ENCODE results near the gene COQ10A.
A peak's percentile ranks its signal among the peaks of the same experiment; 100 is the strongest.

Gene COQ10A

GRCh38 chr12:56234746-56235436 is 31.9 kb upstream of the COQ10A start:
- H3K36me3 Mint-ChIP-seq = no peaks in the 10 kb centered on the region
- H3K4me1 Mint-ChIP-seq (ENCODE audit: low read depth) = no peaks in the 10 kb centered on the region
- H3K27me3 Mint-ChIP-seq = no peaks in the 10 kb centered on the region
- H3K4me3 Mint-ChIP-seq = no peak overlapping the region
- no peak overlapping the region for H3K27ac Mint-ChIP-seq
- H3K9me3 Mint-ChIP-seq (ENCODE audit: low read depth) = no peaks in the 10 kb centered on the region

GRCh38 chr12:56236091-56236490 is 30.7 kb upstream of the COQ10A start:
- no peaks in the 10 kb centered on the region for H3K36me3 Mint-ChIP-seq
- no peak overlapping the region for H3K27ac Mint-ChIP-seq

DNA sequence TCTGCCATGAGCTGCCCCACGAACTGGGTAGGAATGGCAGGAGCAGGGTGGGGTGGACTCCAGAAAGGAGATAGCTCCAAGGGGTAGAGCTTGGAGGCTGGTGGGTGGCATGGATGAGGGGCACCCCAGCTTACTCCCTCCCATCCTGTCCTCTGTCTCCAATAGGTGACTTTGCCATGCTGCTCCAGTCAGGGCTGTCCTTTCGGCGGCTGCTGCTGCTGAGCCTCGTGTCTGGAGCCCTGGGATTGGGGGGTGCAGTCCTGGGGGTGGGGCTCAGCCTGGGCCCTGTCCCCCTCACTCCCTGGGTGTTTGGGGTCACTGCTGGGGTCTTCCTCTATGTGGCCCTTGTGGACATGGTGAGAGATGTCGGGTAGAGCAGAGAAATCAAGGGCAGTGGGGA is 29.8 kb upstream of the COQ10A start:
- Mint-ChIP-seq H3K9me3 (ENCODE audit: low read depth) (no peaks in the 10 kb centered on the region), H3K27ac (no peak overlapping the region), H3K27me3 (no peaks in the 10 kb centered on the region), H3K4me3 (no peak overlapping the region), H3K4me1 (ENCODE audit: low read depth) (no peaks in the 10 kb centered on the region), H3K36me3 (no peaks in the 10 kb centered on the region)

More at GRCh38 chr12:56236091-56236490, 30.7 kb upstream of the COQ10A start:
- H3K4me3 Mint-ChIP-seq = no peak overlapping the region
- no peaks in the 10 kb centered on the region for H3K27me3 Mint-ChIP-seq
- no peaks in the 10 kb centered on the region for H3K4me1 Mint-ChIP-seq (ENCODE audit: low read depth)
- no peaks in the 10 kb centered on the region for H3K9me3 Mint-ChIP-seq (ENCODE audit: low read depth)

DNA sequence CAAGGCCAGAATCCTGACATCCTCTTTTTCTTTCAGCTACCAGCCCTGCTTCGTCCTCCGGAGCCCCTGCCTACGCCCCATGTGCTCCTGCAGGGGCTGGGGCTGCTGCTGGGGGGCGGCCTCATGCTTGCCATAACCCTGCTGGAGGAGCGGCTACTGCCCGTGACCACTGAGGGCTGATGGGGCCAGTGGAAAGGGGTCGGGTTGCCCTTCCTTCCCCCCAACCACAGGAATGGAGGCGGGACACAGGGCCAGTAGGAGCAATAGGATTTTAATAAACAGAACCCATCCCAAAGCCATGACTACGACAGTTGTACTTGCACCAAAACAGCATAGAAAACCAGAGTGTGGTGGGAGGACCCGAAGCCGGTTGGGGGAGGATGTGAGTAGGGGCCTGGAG is 29.2 kb upstream of the COQ10A start:
- Mint-ChIP-seq H3K36me3 (no peaks in the 10 kb centered on the region), H3K4me3 (no peak overlapping the region), H3K27ac (no peak overlapping the region), H3K4me1 (ENCODE audit: low read depth) (no peaks in the 10 kb centered on the region), H3K27me3 (no peaks in the 10 kb centered on the region), H3K9me3 (ENCODE audit: low read depth) (no peaks in the 10 kb centered on the region)

GRCh38 chr12:56241424-56242303 is 25.1 kb upstream of the COQ10A start:
- no peaks in the 10 kb centered on the region for H3K27me3 Mint-ChIP-seq
- H3K9me3 Mint-ChIP-seq (ENCODE audit: low read depth) = no peaks in the 10 kb centered on the region
- no peaks in the 10 kb centered on the region for H3K36me3 Mint-ChIP-seq
- H3K27ac Mint-ChIP-seq = no peak overlapping the region
- H3K4me3 Mint-ChIP-seq = no peak overlapping the region
- H3K4me1 Mint-ChIP-seq (ENCODE audit: low read depth) = no peaks in the 10 kb centered on the region

GRCh38 chr12:56242986-56243385 is 23.8 kb upstream of the COQ10A start:
- Mint-ChIP-seq H3K4me3 (no peak overlapping the region), H3K36me3 (no peaks in the 10 kb centered on the region), H3K27me3 (no peaks in the 10 kb centered on the region), H3K27ac (no peak overlapping the region), H3K4me1 (ENCODE audit: low read depth) (no peaks in the 10 kb centered on the region), H3K9me3 (ENCODE audit: low read depth) (no peaks in the 10 kb centered on the region)

DNA sequence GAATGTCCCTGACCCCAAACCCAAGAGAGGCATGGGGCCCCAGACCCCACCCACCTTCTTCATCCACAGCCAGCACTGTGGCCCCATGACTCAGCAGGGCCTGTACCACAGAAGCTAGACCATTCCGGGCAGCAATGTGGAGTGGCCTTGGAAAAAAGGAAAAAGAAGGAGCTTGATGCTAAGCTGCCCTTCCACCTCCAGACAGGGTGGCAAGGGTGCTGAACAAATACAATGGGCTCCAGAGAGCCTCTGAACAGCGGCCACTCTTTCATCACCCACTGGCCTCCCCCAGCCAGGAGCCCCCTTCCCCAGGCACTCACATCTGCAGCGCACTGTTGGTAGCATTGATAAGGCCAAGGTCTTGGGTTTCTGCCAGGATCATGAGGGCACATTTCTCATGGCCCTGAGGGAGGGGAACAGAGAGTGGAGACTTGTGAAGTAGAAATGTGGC is 23.0 kb upstream of the COQ10A start:
- no peaks in the 10 kb centered on the region for H3K9me3 Mint-ChIP-seq (ENCODE audit: low read depth)
- no peaks in the 10 kb centered on the region for H3K27me3 Mint-ChIP-seq

GRCh38 chr12:56244494-56244893 is 22.2 kb upstream of the COQ10A start:
- no peak overlapping the region for H3K4me3 Mint-ChIP-seq
- no peaks in the 10 kb centered on the region for H3K9me3 Mint-ChIP-seq (ENCODE audit: low read depth)
- H3K36me3 Mint-ChIP-seq = no peaks in the 10 kb centered on the region
- no peaks in the 10 kb centered on the region for H3K4me1 Mint-ChIP-seq (ENCODE audit: low read depth)
- no peaks in the 10 kb centered on the region for H3K27me3 Mint-ChIP-seq
- H3K27ac Mint-ChIP-seq = peak overlapping the region; percentile 77

More for the DNA sequence above, 23.0 kb upstream of the COQ10A start:
- Mint-ChIP-seq H3K4me1 (ENCODE audit: low read depth) (no peaks in the 10 kb centered on the region), H3K4me3 (no peak overlapping the region), H3K27ac (no peak overlapping the region), H3K36me3 (no peaks in the 10 kb centered on the region)

DNA sequence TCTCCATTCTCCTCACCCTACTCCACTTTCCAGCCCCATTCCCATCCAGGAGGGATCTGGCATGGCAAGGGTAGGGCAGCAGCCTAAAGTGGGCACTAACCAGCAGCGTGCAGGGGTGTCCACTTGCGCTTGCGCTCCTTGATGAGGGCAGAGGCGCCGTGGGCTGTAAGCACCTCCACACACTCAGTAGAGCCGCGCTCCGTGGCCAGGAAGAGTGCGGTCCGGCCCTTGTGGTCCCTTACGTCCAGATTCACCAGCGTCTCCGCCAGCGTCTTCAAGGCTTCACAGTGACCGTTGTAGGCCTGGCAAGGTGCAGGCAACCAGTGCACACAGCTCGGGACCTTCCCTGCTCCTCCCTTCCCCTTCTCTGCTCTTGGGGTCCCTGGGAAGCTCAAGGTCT is 18.8 kb upstream of the COQ10A start:
- no peaks in the 10 kb centered on the region for H3K4me1 Mint-ChIP-seq (ENCODE audit: low read depth)
- H3K4me3 Mint-ChIP-seq = no peak overlapping the region
- H3K36me3 Mint-ChIP-seq = no peaks in the 10 kb centered on the region
- no peak overlapping the region for H3K27ac Mint-ChIP-seq
- no peaks in the 10 kb centered on the region for H3K27me3 Mint-ChIP-seq
- H3K9me3 Mint-ChIP-seq (ENCODE audit: low read depth) = no peaks in the 10 kb centered on the region

DNA sequence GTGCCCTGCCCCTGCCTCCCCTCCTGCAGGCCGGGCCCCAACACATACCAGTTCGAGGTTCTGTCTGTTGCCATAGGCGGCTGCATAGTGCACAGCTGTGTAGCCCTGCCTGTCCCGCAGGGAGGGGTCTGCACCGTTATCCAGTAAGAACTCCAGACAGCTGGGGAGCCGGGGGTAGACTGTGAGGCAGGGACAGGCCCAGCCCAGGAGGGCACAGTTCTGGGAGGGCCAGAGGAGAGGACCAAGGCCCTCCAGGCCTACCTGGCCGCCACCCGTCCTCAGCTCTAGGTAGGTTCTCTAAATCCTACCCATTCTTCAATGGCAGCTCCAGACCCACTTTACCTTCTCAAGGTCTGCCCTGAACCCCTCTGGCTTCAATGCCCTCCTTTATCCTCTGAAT is 18.0 kb upstream of the COQ10A start:
- H3K27ac Mint-ChIP-seq = peak overlapping the region; percentile 41
- no peak overlapping the region for H3K4me3 Mint-ChIP-seq
- H3K36me3 Mint-ChIP-seq = no peaks in the 10 kb centered on the region
- no peaks in the 10 kb centered on the region for H3K27me3 Mint-ChIP-seq
- H3K4me1 Mint-ChIP-seq (ENCODE audit: low read depth) = no peaks in the 10 kb centered on the region
- H3K9me3 Mint-ChIP-seq (ENCODE audit: low read depth) = no peaks in the 10 kb centered on the region

DNA sequence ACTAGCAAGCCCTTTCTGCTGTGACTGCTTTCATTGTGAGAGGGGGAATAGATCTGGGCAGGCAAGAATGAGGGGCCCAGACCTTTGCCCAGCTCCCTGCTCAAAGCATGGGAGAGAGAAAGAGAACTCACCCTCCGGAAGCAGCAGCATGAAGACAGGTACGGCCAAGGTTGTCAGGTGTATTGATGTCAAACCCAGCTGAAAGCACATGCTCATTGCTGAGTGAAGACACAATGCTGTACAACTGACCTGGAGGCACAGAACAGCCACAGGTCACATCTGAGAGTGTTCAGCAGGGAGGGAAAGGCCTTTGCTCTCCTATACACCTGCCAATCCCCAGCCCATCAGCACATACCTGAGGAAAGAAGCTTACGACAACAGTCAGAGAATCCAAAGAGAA is 14.1 kb upstream of the COQ10A start:
- no peak overlapping the region for H3K27ac Mint-ChIP-seq
- H3K4me3 Mint-ChIP-seq = no peak overlapping the region
- no peaks in the 10 kb centered on the region for H3K27me3 Mint-ChIP-seq
- no peaks in the 10 kb centered on the region for H3K9me3 Mint-ChIP-seq (ENCODE audit: low read depth)
- H3K36me3 Mint-ChIP-seq = peaks cover 4% of the 10 kb centered on the region
- peaks cover 16% of the 10 kb centered on the region for H3K4me1 Mint-ChIP-seq (ENCODE audit: low read depth)

DNA sequence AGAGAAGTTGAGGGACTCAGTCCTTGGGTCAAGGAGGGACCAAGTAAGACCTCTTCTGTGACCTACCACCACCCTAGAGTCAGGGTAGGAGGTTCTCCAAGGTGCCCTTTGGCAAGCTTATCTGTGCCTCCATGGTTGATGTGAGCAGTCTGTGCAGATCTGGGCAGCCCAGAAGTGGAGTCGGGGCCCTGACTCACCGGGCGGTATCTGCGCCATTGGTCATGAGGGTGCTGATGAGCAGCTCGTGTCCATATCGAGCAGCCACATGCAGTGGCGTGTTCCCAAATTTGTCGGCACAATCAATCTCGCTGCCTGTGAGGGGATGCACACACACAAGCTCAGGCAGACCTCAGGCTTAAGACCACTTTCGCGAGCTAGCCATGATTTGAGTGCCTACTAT is 13.7 kb upstream of the COQ10A start:
- H3K27me3 Mint-ChIP-seq = no peaks in the 10 kb centered on the region
- H3K4me1 Mint-ChIP-seq (ENCODE audit: low read depth) = peaks cover 16% of the 10 kb centered on the region
- H3K36me3 Mint-ChIP-seq = peaks cover 4% of the 10 kb centered on the region
- no peaks in the 10 kb centered on the region for H3K9me3 Mint-ChIP-seq (ENCODE audit: low read depth)
- H3K4me3 Mint-ChIP-seq = no peak overlapping the region
- H3K27ac Mint-ChIP-seq = no peak overlapping the region

DNA sequence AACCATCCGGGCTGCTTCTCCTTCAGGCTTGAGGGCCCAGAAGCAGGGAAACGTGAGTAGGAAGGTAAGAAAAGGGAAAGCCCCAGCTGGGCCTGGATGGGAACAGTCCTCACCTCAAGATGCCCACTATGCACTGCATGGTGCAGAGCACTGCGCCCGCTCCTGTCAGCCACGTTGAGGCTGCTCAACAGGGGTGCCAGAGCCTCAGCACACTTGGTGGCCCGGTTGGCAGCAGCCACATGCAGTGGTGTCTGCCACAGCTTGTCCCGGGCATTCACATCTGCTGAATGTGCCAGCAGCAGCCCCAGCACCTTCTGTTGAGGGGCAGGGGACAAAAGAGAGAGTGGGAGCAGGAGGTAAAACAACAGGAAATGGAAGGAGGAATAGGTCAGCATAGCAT is 11.1 kb upstream of the COQ10A start:
- Mint-ChIP-seq H3K27ac (no peak overlapping the region), H3K4me3 (no peak overlapping the region), H3K27me3 (no peaks in the 10 kb centered on the region), H3K36me3 (peaks cover 4% of the 10 kb centered on the region), H3K4me1 (ENCODE audit: low read depth) (peaks cover 24% of the 10 kb centered on the region), H3K9me3 (ENCODE audit: low read depth) (no peaks in the 10 kb centered on the region)

DNA sequence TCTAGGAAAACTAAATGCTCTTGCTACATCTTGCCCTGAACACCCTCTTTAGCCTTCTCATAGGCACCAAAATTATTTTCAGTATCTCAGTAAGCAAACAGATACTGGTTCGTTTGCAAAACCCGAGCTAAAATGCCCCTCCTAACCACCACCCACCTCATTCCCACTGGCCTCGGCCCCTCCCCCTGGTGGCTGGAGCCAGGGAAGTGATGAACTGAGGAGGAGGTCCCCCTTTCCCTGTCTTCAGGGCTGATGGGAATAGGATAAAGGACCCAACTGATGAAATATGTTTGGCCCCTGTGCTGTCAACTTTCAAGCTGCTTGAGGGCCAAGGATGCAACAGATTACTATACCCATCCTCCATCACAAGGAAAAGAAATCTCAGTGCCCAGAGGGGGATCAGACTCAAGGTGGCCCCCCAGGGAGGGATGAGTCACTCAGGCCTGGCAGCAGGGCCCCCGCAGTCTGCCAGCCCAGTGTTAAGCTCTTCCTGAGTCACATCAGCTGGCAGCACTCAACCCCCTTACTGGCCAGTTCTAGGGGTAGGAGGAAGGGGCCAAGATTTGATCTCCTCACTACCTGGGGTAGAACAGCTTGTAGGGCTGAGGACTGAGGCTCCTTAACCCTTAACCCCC is 10.3 kb upstream of the COQ10A start:
- H3K36me3 Mint-ChIP-seq = peaks cover 4% of the 10 kb centered on the region
- peak overlapping the region; percentile 46 for H3K27ac Mint-ChIP-seq
- peak overlapping the region; percentile 88 for H3K4me3 Mint-ChIP-seq
- no peaks in the 10 kb centered on the region for H3K27me3 Mint-ChIP-seq
- no peaks in the 10 kb centered on the region for H3K9me3 Mint-ChIP-seq (ENCODE audit: low read depth)
- H3K4me1 Mint-ChIP-seq (ENCODE audit: low read depth) = peaks cover 24% of the 10 kb centered on the region

DNA sequence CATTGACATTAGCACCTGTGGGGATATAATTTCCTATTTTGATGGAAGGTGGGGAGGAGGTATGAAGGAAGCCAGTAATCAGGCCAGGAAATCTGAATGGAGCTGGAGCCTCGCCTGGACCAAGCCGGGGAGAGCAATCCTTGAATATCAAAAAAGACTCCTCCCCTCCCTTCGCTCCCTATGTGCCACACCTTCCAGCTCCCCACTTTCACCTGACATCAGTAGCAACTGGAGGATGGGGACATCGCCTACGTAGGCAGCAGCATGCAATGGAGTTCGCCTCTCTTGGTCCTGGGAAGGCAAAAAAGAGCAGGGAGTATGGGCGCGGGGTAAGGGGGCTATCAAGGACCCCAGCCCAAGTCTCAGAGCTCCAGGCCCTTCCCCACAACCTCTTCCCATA is 9.7 kb upstream of the COQ10A start:
- Mint-ChIP-seq H3K36me3 (peaks cover 4% of the 10 kb centered on the region), H3K4me1 (ENCODE audit: low read depth) (peaks cover 24% of the 10 kb centered on the region), H3K27me3 (no peaks in the 10 kb centered on the region), H3K9me3 (ENCODE audit: low read depth) (no peaks in the 10 kb centered on the region), H3K4me3 (peak overlapping the region; percentile 88), H3K27ac (peak overlapping the region; percentile 46)

Data from activated naive CD8-positive, alpha-beta T cell (primary cell).